GM23338 (cell line): ENCODE data around the gene COL4A2.

Source experiments
- CREB1 ChIP-seq: fragments of 250-450 bp; sonication (Bioruptor Pico); IDR thresholded peaks from 2 replicates; pipeline ENCODE4 v1.5.0; 2020; ENCODE audit warnings: low read depth, mild to moderate bottlenecking, moderate library complexity
- EZH2 ChIP-seq: fragments of 200-600 bp; sonication (generic); IDR thresholded peaks from one replicate; pipeline ENCODE4 v1.8.0; 2017; ENCODE audit warnings: antibody characterized with exemption, mild to moderate bottlenecking, low read depth; ENCODE audit not compliant: unreplicated experiment
- EZH2phosphoT487 ChIP-seq: fragments of 200-600 bp; sonication (generic); IDR thresholded peaks from one replicate; pipeline ENCODE4 v1.8.1; 2018; ENCODE audit warnings: antibody characterized with exemption; ENCODE audit not compliant: unreplicated experiment
- JUNB ChIP-seq: IDR thresholded peaks from one replicate; pipeline ENCODE4 v1.6.1; 2016; ENCODE audit warnings: antibody characterized with exemption; ENCODE audit not compliant: unreplicated experiment
- NANOG ChIP-seq: IDR thresholded peaks from 2 replicates; pipeline ENCODE4 v1.6.1; 2016; ENCODE audit warnings: antibody characterized with exemption, borderline replicate concordance
- POLR2AphosphoS5 ChIP-seq: IDR thresholded peaks from 2 replicates; pipeline ENCODE4 v1.6.1; 2016; ENCODE audit warnings: antibody characterized with exemption, low read depth
- ZNF114 ChIP-seq: fragments of 250-450 bp; sonication (Bioruptor Pico); IDR thresholded peaks from 2 replicates; pipeline ENCODE4 v1.5.0; 2020; ENCODE audit warnings: mild to moderate bottlenecking, moderate library complexity
- ZNF331 ChIP-seq: fragments of 250-450 bp; sonication (Bioruptor Pico); IDR thresholded peaks from 2 replicates; pipeline ENCODE4 v1.5.0; 2020; ENCODE audit warnings: low read depth, mild to moderate bottlenecking, moderate library complexity
- TF ChIP-seq, protein P1 (sequence below), 2 experiments: fragments of 200-600 bp in 1 of 2; sonication (generic) in 1 of 2; conservative IDR thresholded peaks; 2 replicates each; pipeline versions ENCODE4 v1.5.1 to v1.6.1; 2016 to 2017; ENCODE audit warnings: antibody characterized with exemption in 2 of 2, low read depth in 2 of 2, mild to moderate bottlenecking in 2 of 2, moderate library complexity in 1 of 2
- TF ChIP-seq, protein P2 (sequence below): IDR thresholded peaks from one replicate; pipeline ENCODE4 v1.6.1; 2018; ENCODE audit warnings: antibody characterized with exemption; ENCODE audit not compliant: unreplicated experiment

DNA sequence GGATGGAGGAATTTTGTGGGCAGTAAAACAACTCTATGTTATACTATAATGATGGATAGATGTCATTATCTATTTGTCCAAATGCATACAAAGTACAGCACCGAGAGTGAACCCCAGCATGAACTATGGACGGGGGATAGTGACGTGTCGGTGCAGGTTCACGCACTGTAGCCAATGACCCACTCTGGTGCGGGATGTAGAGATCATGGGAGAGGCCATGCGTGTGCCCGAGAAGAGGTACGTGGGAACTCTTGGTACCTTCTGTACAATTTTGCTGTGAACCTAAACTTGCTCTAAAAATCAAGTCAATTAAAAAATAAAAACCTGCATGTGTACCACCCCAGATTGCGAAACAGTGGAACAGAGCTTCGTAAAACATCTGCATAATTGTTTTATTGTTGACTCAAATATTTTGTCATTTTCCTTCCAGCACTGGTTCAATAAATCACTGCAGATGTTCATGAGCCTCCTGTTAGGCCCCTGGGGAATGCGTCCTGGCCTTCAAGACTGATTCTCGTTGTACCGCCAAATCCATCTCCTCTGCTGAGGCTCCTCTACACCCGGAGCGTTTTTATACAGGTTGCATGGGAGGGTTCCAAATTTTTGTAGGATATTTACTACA, 31.0 kb upstream of the COL4A2 start:
- TF ChIP-seq, protein P1, sequence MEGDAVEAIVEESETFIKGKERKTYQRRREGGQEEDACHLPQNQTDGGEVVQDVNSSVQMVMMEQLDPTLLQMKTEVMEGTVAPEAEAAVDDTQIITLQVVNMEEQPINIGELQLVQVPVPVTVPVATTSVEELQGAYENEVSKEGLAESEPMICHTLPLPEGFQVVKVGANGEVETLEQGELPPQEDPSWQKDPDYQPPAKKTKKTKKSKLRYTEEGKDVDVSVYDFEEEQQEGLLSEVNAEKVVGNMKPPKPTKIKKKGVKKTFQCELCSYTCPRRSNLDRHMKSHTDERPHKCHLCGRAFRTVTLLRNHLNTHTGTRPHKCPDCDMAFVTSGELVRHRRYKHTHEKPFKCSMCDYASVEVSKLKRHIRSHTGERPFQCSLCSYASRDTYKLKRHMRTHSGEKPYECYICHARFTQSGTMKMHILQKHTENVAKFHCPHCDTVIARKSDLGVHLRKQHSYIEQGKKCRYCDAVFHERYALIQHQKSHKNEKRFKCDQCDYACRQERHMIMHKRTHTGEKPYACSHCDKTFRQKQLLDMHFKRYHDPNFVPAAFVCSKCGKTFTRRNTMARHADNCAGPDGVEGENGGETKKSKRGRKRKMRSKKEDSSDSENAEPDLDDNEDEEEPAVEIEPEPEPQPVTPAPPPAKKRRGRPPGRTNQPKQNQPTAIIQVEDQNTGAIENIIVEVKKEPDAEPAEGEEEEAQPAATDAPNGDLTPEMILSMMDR (conservative IDR thresholded peaks at IDR 0.05; ENCODE audit: low read depth in 2 of 2): no peak
- TF ChIP-seq EZH2phosphoT487: no peak
- TF ChIP-seq, protein P2, sequence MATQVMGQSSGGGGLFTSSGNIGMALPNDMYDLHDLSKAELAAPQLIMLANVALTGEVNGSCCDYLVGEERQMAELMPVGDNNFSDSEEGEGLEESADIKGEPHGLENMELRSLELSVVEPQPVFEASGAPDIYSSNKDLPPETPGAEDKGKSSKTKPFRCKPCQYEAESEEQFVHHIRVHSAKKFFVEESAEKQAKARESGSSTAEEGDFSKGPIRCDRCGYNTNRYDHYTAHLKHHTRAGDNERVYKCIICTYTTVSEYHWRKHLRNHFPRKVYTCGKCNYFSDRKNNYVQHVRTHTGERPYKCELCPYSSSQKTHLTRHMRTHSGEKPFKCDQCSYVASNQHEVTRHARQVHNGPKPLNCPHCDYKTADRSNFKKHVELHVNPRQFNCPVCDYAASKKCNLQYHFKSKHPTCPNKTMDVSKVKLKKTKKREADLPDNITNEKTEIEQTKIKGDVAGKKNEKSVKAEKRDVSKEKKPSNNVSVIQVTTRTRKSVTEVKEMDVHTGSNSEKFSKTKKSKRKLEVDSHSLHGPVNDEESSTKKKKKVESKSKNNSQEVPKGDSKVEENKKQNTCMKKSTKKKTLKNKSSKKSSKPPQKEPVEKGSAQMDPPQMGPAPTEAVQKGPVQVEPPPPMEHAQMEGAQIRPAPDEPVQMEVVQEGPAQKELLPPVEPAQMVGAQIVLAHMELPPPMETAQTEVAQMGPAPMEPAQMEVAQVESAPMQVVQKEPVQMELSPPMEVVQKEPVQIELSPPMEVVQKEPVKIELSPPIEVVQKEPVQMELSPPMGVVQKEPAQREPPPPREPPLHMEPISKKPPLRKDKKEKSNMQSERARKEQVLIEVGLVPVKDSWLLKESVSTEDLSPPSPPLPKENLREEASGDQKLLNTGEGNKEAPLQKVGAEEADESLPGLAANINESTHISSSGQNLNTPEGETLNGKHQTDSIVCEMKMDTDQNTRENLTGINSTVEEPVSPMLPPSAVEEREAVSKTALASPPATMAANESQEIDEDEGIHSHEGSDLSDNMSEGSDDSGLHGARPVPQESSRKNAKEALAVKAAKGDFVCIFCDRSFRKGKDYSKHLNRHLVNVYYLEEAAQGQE: no peak
- TF ChIP-seq POLR2AphosphoS5: no peak
- TF ChIP-seq JUNB: no peak
- no peak for TF ChIP-seq CREB1
- TF ChIP-seq ZNF331 (CRISPR knock-in tag): no peak
- no peak for TF ChIP-seq EZH2
- TF ChIP-seq NANOG: no peak
- TF ChIP-seq ZNF114 (CRISPR knock-in tag): no peak
